GM23248 (cell line): Measurements from ENCODE around the gene PKD2.

Source experiments
- EZH2 ChIP-seq: fragments of 200-600 bp; sonication (generic); IDR thresholded peaks from 2 replicates; pipeline ENCODE4 v1.6.1; 2018; ENCODE audit warnings: antibody characterized with exemption, mild to moderate bottlenecking; ENCODE audit not compliant: insufficient read depth, poor library complexity, severe bottlenecking
- EZH2phosphoT487 ChIP-seq: fragments of 200-600 bp; sonication (generic); IDR thresholded peaks from 2 replicates; pipeline ENCODE4 v1.6.1; 2018; ENCODE audit warnings: antibody characterized with exemption, moderate library complexity, mild to moderate bottlenecking, low read depth; ENCODE audit not compliant: insufficient read depth

DNA sequence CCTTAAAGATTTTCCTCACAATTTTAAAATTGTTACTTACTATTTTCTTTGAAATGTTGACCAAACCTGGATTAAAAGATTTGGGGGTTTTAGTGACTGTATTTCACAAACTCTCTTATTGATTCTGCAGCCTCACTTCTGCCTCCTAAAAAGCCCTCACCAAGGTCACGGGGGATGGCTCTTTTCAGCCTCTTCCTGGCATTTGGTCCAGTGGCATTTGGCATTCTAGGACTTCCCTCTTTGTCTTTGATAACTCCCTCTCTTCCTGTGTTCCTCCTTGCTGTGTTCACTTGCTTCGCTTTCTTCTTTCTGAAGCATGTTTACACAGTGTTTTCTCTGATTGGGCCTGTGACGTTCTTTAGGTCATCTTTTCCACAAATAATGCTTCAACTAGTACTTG, 21.5 kb downstream of the PKD2 start:
- TF ChIP-seq EZH2 (no peak), EZH2phosphoT487 (no peak)
